ENCODE data around the gene HNRNPLL.

HNRNPLL gene

GRCh38 chr2:38565333-38565732 is 37.4 kb downstream of the HNRNPLL start:
- H4K20me1 ChIP-seq (ENCODE audit: insufficient read depth): no peaks in the 10 kb centered on the region
- H3K9ac ChIP-seq: no peak overlapping the region
- no peaks in the 10 kb centered on the region for H3K4me1 ChIP-seq (ENCODE audit: low read depth, poor library complexity, severe bottlenecking)
- no peak for TF ChIP-seq CTCF (conservative IDR thresholded peaks at IDR 0.05; ENCODE audit: low read depth, low read length)
- H2AFZ ChIP-seq (ENCODE audit: low read depth): no peak overlapping the region
- no peaks in the 10 kb centered on the region for H3K36me3 ChIP-seq (ENCODE audit: insufficient read depth)
- no peak overlapping the region for H3K4me3 ChIP-seq (IDR thresholded peaks at IDR 0.05; ENCODE audit: insufficient read depth, low read depth, low read length)
- no peak overlapping the region for H3K27ac ChIP-seq
- H3K79me2 ChIP-seq (ENCODE audit: insufficient read depth, low read depth): no peaks in the 10 kb centered on the region
- H3K27me3 ChIP-seq (ENCODE audit: insufficient read depth, low read depth): no peaks in the 10 kb centered on the region
- H3K4me2 ChIP-seq: no peak overlapping the region

GRCh38 chr2:38561691-38562090 is 41.0 kb downstream of the HNRNPLL start:
- peaks cover 2% of the 10 kb centered on the region for H3K4me1 ChIP-seq (ENCODE audit: low read depth, poor library complexity, severe bottlenecking)
- no peak overlapping the region for H3K27ac ChIP-seq
- H3K4me2 ChIP-seq: no peak overlapping the region
- no peaks in the 10 kb centered on the region for H3K27me3 ChIP-seq (ENCODE audit: insufficient read depth, low read depth)
- H3K9ac ChIP-seq: no peak overlapping the region
- H4K20me1 ChIP-seq (ENCODE audit: insufficient read depth): no peaks in the 10 kb centered on the region
- no peak overlapping the region for H2AFZ ChIP-seq (ENCODE audit: low read depth)
- TF ChIP-seq CTCF (conservative IDR thresholded peaks at IDR 0.05; ENCODE audit: low read depth, low read length): no peak
- H3K4me3 ChIP-seq (IDR thresholded peaks at IDR 0.05; ENCODE audit: insufficient read depth, low read depth, low read length): no peak overlapping the region
- H3K36me3 ChIP-seq (ENCODE audit: insufficient read depth): no peaks in the 10 kb centered on the region
- H3K79me2 ChIP-seq (ENCODE audit: insufficient read depth, low read depth): no peaks in the 10 kb centered on the region

GRCh38 chr2:38560092-38560491 is 42.6 kb downstream of the HNRNPLL start:
- Histone ChIP-seq H3K4me1 (ENCODE audit: low read depth, poor library complexity, severe bottlenecking) (peaks cover 8% of the 10 kb centered on the region), H3K27me3 (ENCODE audit: insufficient read depth, low read depth) (no peaks in the 10 kb centered on the region), H3K4me2 (no peak overlapping the region), H4K20me1 (ENCODE audit: insufficient read depth) (no peaks in the 10 kb centered on the region), H2AFZ (ENCODE audit: low read depth) (no peak overlapping the region), H3K36me3 (ENCODE audit: insufficient read depth) (no peaks in the 10 kb centered on the region), H3K4me3 (IDR thresholded peaks at IDR 0.05; ENCODE audit: insufficient read depth, low read depth, low read length) (no peak overlapping the region), H3K27ac (no peak overlapping the region), H3K79me2 (ENCODE audit: insufficient read depth, low read depth) (no peaks in the 10 kb centered on the region), H3K9ac (no peak overlapping the region)
- TF ChIP-seq CTCF (conservative IDR thresholded peaks at IDR 0.05; ENCODE audit: low read depth, low read length): no peak

- Histone ChIP-seq H3K36me3 (ENCODE audit: insufficient read depth) (no peaks in the 10 kb centered on the region), H3K4me1 (ENCODE audit: low read depth, poor library complexity, severe bottlenecking) (peaks cover 8% of the 10 kb centered on the region), H4K20me1 (ENCODE audit: insufficient read depth) (no peaks in the 10 kb centered on the region), H3K79me2 (ENCODE audit: insufficient read depth, low read depth) (no peaks in the 10 kb centered on the region), H3K9ac (no peak overlapping the region), H3K4me3 (IDR thresholded peaks at IDR 0.05; ENCODE audit: insufficient read depth, low read depth, low read length) (no peak overlapping the region), H2AFZ (ENCODE audit: low read depth) (no peak overlapping the region), H3K27ac (no peak overlapping the region), H3K4me2 (no peak overlapping the region), H3K27me3 (ENCODE audit: insufficient read depth, low read depth) (no peaks in the 10 kb centered on the region)
- TF ChIP-seq CTCF (conservative IDR thresholded peaks at IDR 0.05; ENCODE audit: low read depth, low read length): no peak
These were observed 44.7 kb downstream of the HNRNPLL start for GRCh38 chr2:38557981-38558380.

Data from KMS-11 (cell line).